K562 (cell line): Measurements from ENCODE around the gene UBE2V1. TPM values are rescaled to one million over a fixed set of nuclear protein-coding genes. Genes with fewer than 3 reads are reported as not detected.
"Not testable (repeated sequence)": the region's sequence is repeated elsewhere in the genome, so short reads cannot be mapped to it uniquely, and the experiment has no call there.

Experiments
- ATAC-seq: fragments of 200-7000 bp; cut with Tn5 transposase; 3 replicates; pipeline ENCODE4 v1.9.1; 2020; ENCODE audit warnings: moderate library complexity
- BruUV-seq: library from RNA; stranded (reverse); fragments of 400-500 nt; replicated peaks from 2 replicates; lab custom pipeline; 2021; lab: Mats Ljungman, UMichigan
- CTCF ChIA-PET: fragments of 300-600 bp; formaldehyde crosslinking; extraction: SDS; loops from one replicate; lab custom pipeline; 2021; ENCODE audit warnings: low intra/inter-chr PET ratio; lab: Yijun Ruan, JAX
- POLR2A ChIA-PET: fragments of 300-600, 350-650 bp; sonication (Branson Sonifier 250); formaldehyde crosslinking; extraction: SDS; loops from one replicate; lab custom pipeline; 2021; ENCODE audit warnings: antibody characterized with exemption, inconsistent platforms; lab: Yijun Ruan, JAX
- DNase-seq, 4 experiments: peaks; one replicate each; pipeline versions ENCODE4 v3.0.0 to v3.0.0-alpha.2; 2011 to 2018; ENCODE audit warnings: low spot score in 3 of 4, mixed read lengths in 3 of 4; ENCODE audit errors: extremely low read depth in 1 of 4
- FAIRE-seq: peaks from 2 replicates; lab custom pipeline; 2011; peaks lifted over from hg19 to GRCh38; lab: Jason Lieb, UNC
- H2AFZ ChIP-seq: 2 replicates; pipeline ENCODE4 v1.6.0; 2011; ENCODE audit warnings: low read depth, low read length, control low read depth, inconsistent platforms
- H3K27ac ChIP-seq: fragments of 200-600 bp; 3 replicates; pipeline ENCODE4 v1.8.0; 2011; ENCODE audit warnings: low read depth, mild to moderate bottlenecking, control low read depth, inconsistent platforms, low read length, moderate library complexity, mixed read lengths; ENCODE audit errors: extremely low read depth
- H3K27me3 ChIP-seq, 2 experiments: fragments of 300-600 bp in 1 of 2; 2 replicates in 1 of 2; 3 replicates in 1 of 2; pipeline versions ENCODE4 v1.6.0 to v1.8.0; 2011; ENCODE audit warnings: inconsistent platforms in 2 of 2, low read length in 2 of 2, mild to moderate bottlenecking in 1 of 2, mixed read lengths in 1 of 2, moderate library complexity in 1 of 2; ENCODE audit not compliant: control insufficient read depth in 2 of 2, insufficient read depth in 2 of 2
- H3K36me3 ChIP-seq: fragments of 300-600 bp; 3 replicates; pipeline ENCODE4 v1.8.0; 2011; ENCODE audit warnings: mild to moderate bottlenecking, low read length, inconsistent platforms; ENCODE audit not compliant: control insufficient read depth, insufficient read depth
- H3K4me1 ChIP-seq, 2 experiments: fragments of 200-600 bp in 1 of 2; replicated peaks in 1 of 2; 2 replicates in 1 of 2; 3 replicates in 1 of 2; pipeline versions ENCODE4 v1.5.1 to v1.8.0; 2011; ENCODE audit warnings: inconsistent platforms in 2 of 2, low read length in 2 of 2, mild to moderate bottlenecking in 1 of 2, mixed read lengths in 1 of 2, moderate library complexity in 1 of 2; ENCODE audit not compliant: control insufficient read depth in 2 of 2, insufficient read depth in 2 of 2
- H3K4me2 ChIP-seq: 2 replicates; pipeline ENCODE4 v1.6.1; 2011; ENCODE audit warnings: low read length, control low read depth, inconsistent platforms, mixed read lengths; ENCODE audit not compliant: insufficient read depth
- H3K4me3 ChIP-seq: fragments of 200-600 bp; sonication (generic), shearing (Covaris generic); 2 replicates; pipeline ENCODE4 v1.5.1; 2016; ENCODE audit warnings: control low read depth, inconsistent platforms
- H3K79me2 ChIP-seq: fragments of 200-600 bp; 3 replicates; pipeline ENCODE4 v1.8.0; 2011; ENCODE audit warnings: low read length, inconsistent platforms; ENCODE audit not compliant: control insufficient read depth, insufficient read depth
- H3K9ac ChIP-seq, 2 experiments: 2 replicates each; pipeline versions ENCODE4 v1.6.0 to v1.6.1; 2011; ENCODE audit warnings: low read depth in 2 of 2, low read length in 2 of 2, control low read depth in 1 of 2, inconsistent platforms in 1 of 2, mild to moderate bottlenecking in 1 of 2, mixed read lengths in 1 of 2; ENCODE audit not compliant: insufficient read depth in 1 of 2
- H3K9me1 ChIP-seq: one replicate; pipeline ENCODE4 v1.6.0; 2011; ENCODE audit warnings: inconsistent platforms, mild to moderate bottlenecking, low read length, moderate library complexity; ENCODE audit not compliant: control insufficient read depth, insufficient read depth
- H3K9me3 ChIP-seq: replicated peaks from 2 replicates; pipeline ENCODE4 v1.5.1; 2011; ENCODE audit warnings: low read depth, low read length, inconsistent platforms; ENCODE audit not compliant: control insufficient read depth, insufficient read depth
- H4K20me1 ChIP-seq: replicated peaks from 2 replicates; pipeline ENCODE4 v1.6.1; 2011; ENCODE audit warnings: low read length, inconsistent platforms, mixed read lengths; ENCODE audit not compliant: control insufficient read depth, insufficient read depth
- JUND ChIP-seq, 2 experiments: IDR thresholded peaks; 2 replicates in 1 of 2; 3 replicates in 1 of 2; pipeline ENCODE4 v1.6.1; 2011; ENCODE audit warnings: borderline replicate concordance in 2 of 2, low read depth in 2 of 2, low read length in 2 of 2, improper control_type of control experiment in 1 of 2, missing biosample characterization in 1 of 2, missing genetic modification characterization in 1 of 2, missing genetic modification reagents in 1 of 2
- WGBS: fragments of 100-300 bp; shearing (Covaris generic); methylation state at CpG from one replicate; pipeline ENCODE4 v1.1.6; 2016; ENCODE audit warnings: low coverage, mixed read lengths; ENCODE audit not compliant: insufficient coverage; ENCODE audit errors: missing lambda C conversion rate; 5-methylcytosine and 5-hydroxymethylcytosine counted together
- in situ Hi-C: fragments of 300-500 bp; cut with MboI; formaldehyde crosslinking; loops from 4 replicates; pipeline ENCODE4 v1.15.0; 2018; ENCODE audit warnings: inconsistent platforms, mixed read lengths
- intact Hi-C: fragments of 100-400 bp; cut with micrococcal nuclease; formaldehyde crosslinking; loops from 2 replicates; pipeline ENCODE4 v1.14.2; 2022
- polyA plus RNA-seq, 8 experiments: library from polyadenylated mRNA; depleted of rRNA in 4 of 8; stranded (reverse) in 5 of 8; unstranded in 3 of 8; fragments of >200 nt; fragmentation: Nextera tagmentation in 2 of 8; fragmentation: Illumina TruSeq in 1 of 8; extraction: Ambion mirVana in 2 of 8; extraction: Trizol in 1 of 8; gene quantifications; 2 replicates each; pipeline versions ENCODE4 v1.2.1 to v1.2.3, GENCODE V29; 2011 to 2014; ENCODE audit warnings: inconsistent platforms in 1 of 8, missing spikeins in 1 of 8
- total RNA-seq, 7 experiments: library from RNA; depleted of rRNA in 6 of 7; stranded (reverse); fragments of >200 nt in 6 of 7; fragmentation: Illumina TruSeq in 2 of 7; extraction: Trizol in 2 of 7; gene quantifications; 2 replicates each; pipeline versions ENCODE4 v1.2.1 to v1.2.3, GENCODE V29; 2011 to 2021; ENCODE audit warnings: low replicate concordance in 1 of 7

UBE2V1 gene
- total and polyA plus RNA-seq, 9 of the 15 experiments (the other 6 are each of a cell fraction or from before 2014, with no cell fraction given), result 93.0 to 357 (median 119) TPM

- peak; percentile 23; the same call in 1 of the 2 replicates for TF ChIP-seq JUND (IDR thresholded peaks at IDR 0.05; ENCODE audit: borderline replicate concordance, low read depth, low read length)
- TF ChIP-seq JUND (tag; IDR thresholded peaks at IDR 0.05; ENCODE audit: borderline replicate concordance, low read depth, low read length), result no peak
- TF ChIP-seq, all 486 proteins: peak for 4
Measured at GRCh38 chr20:50138120-50138478, 25.1 kb upstream of the UBE2V1 start (continued).

GRCh38 chr20:50137702-50138101, 24.8 kb upstream of the UBE2V1 start:
- H3K27me3 ChIP-seq, in situ Hi-C loops, H4K20me1 ChIP-seq, ATAC-seq, DNase-seq, H3K9ac ChIP-seq, H3K4me3 ChIP-seq, H3K9me3 ChIP-seq, BruUV-seq, intact Hi-C loops, H3K4me2 ChIP-seq, H2AFZ ChIP-seq, CTCF ChIA-PET, H3K9me1 ChIP-seq, FAIRE-seq: not testable (repeated sequence)
- peak overlapping the region; percentile 2; the same call in 2 of the 3 replicates for H3K27ac ChIP-seq
- H3K4me1 ChIP-seq, result peaks cover 4 to 21% of the 10 kb centered on the region in 2 experiments; a peak in 4 of 5 replicates
- H3K79me2 ChIP-seq, result peaks cover 28% of the 10 kb centered on the region
- H3K36me3 ChIP-seq, result peaks cover 70% of the 10 kb centered on the region
- 89% methylated on average over 13 of the region's 13 CpGs for WGBS
- POLR2A ChIA-PET, result interaction anchor here (1.4 to 3.1 kb wide), 3 partner anchors 11 to 16 kb away, joined by 6 to 16 read pairs (median 9); partner anchors contain the start of gene PEDS1
